Stimulated activated CD8-positive, alpha-beta memory T cell treated with anti-CD3 and anti-CD28 coated beads, Interleukin-7, amount 100 ng/mL, for 24 hours (primary cell): ENCODE results near the gene ZBTB44.
"Not testable (repeated sequence)": the region's sequence is repeated elsewhere in the genome, so short reads cannot be mapped to it uniquely, and the experiment has no call there.

Source experiments
- DNase-seq: peaks from one replicate; pipeline ENCODE4 v3.0.0-alpha.2; 2020; ENCODE audit warnings: low read depth

Gene ZBTB44

GRCh38 chr11:130198292-130198691 lies 116.4 kb downstream of the ZBTB44 start:
- no peak for DNase-seq

DNA sequence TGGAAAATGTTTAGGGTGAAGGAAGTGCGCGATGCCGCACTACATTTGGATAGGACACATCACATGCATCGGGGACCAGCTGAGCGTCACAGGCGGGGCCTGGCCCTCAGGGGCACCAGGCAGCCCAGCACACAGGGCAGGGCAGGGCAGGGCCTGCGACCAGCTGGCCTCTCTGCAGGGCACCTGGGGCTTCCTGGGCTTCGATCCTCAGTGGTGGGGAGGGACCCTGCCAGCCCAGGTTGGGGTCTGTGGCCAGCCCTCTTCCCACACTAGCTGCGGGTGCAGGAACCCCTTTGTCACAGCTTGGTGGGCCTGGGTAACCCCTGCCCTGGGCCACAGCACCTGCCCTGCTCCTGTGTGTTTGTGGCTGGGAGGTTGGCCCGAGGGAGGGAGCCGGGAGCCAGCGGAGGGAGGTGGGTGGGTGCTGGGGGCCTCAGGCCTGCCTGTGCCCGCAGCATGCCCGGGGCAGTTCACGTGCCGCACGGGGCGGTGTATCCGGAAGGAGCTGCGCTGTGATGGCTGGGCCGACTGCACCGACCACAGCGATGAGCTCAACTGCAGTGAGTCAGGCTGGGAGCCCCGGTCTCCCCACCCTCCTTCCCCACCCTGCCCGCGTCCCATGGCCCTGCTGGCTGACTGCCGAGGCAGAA lies 117.2 kb downstream of the ZBTB44 start:
- DNase-seq = no peak

GRCh38 chr11:130194241-130195023 lies 120.3 kb downstream of the ZBTB44 start:
- DNase-seq = no peak

- DNase-seq = not testable (repeated sequence)
These were observed 121.2 kb downstream of the ZBTB44 start for GRCh38 chr11:130193551-130193950.

DNA sequence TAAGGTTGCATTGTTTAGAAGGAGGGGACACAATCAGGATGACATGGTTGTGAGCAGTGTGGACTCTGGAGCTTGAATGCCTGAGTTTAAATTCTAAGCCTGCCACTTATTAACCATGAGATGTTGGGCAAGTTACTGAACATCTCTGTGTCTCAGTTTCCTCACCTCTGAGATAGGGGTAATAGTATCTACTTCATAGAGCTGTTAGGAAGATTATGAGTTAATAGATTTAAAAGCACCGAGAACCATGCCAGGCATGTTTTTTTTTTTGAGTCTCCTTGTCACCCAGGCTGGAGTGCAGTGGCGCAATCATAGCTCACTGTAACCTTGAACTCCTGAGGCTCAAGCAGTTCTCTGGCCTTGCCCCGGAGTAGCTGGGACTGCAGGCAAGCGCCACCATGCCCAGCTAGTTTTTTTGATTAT lies 121.9 kb downstream of the ZBTB44 start:
- DNase-seq = no peak

- no peak for DNase-seq
These were observed 122.8 kb downstream of the ZBTB44 start for GRCh38 chr11:130191896-130192295.

GRCh38 chr11:130190371-130190881 lies 124.3 kb downstream of the ZBTB44 start:
- no peak for DNase-seq

DNA sequence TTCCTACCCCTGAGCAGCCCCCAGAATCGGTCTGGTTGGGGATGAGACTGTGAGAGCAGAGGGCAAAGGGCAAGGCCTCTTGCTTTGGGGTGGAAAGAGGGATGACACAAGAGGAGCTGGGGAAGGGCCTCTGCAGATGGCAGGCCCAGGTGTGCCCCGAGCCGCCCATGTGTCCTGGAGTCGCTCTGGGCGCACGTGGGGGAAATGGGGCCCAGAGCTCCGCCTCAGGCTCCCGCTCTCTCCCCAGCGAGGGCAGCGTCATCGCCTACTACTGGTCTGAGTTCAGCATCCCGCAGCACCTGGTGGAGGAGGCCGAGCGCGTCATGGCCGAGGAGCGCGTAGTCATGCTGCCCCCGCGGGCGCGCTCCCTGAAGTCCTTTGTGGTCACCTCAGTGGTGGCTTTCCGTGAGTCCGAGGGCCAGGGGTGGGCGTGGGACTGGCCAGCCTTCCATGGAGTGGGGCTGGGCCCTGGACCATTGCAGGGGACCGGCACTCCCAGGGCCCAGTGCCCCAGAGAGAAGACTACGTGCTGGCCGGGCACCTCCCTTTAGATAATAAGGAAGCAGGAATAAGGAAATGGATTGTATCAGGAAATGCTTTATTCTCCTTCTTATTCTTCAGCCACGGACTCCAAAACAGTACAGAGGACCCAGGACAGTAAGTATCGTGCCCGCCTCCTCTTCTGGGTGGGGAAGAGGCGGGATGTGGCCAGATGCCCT lies 125.1 kb downstream of the ZBTB44 start:
- DNase-seq = no peak

- DNase-seq = no peak
These were observed 126.0 kb downstream of the ZBTB44 start for GRCh38 chr11:130188585-130189347.

DNA sequence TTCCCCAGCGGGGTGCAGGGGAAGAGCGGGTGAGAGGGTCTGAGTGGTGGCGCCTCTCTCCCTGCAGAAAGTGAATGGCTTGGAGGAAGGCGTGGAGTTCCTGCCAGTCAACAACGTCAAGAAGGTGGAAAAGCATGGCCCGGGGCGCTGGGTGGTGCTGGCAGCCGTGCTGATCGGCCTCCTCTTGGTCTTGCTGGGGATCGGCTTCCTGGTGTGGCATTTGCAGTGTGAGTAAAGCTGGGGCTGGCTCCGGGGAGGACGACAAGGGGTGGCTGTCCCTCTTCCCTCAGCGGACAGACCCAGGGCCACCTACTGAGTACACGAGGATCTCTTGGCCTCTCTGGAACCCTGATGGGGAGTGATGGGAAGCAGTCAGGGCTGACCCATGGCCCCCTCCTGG lies 126.7 kb downstream of the ZBTB44 start:
- DNase-seq = no peak

DNA sequence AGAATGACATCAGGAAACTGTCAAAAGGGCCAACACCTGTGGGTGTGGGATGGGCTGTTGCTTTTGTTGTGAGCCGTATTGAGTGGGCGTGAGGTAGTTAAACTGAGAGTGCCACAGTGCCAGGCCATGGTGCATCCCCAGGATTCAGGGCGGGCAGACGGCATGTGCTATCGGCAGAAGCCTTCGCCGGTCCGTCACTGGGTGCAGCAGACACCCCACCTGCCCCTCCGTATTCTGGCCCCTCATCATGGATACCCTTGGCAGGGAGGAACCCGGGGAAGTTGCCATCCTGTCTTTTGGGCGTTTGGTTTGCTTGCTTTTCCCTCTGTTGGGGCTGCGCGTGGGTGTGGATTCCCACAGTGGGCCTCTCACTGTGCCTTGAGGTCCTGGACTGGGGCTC lies 127.6 kb downstream of the ZBTB44 start:
- DNase-seq = no peak

DNA sequence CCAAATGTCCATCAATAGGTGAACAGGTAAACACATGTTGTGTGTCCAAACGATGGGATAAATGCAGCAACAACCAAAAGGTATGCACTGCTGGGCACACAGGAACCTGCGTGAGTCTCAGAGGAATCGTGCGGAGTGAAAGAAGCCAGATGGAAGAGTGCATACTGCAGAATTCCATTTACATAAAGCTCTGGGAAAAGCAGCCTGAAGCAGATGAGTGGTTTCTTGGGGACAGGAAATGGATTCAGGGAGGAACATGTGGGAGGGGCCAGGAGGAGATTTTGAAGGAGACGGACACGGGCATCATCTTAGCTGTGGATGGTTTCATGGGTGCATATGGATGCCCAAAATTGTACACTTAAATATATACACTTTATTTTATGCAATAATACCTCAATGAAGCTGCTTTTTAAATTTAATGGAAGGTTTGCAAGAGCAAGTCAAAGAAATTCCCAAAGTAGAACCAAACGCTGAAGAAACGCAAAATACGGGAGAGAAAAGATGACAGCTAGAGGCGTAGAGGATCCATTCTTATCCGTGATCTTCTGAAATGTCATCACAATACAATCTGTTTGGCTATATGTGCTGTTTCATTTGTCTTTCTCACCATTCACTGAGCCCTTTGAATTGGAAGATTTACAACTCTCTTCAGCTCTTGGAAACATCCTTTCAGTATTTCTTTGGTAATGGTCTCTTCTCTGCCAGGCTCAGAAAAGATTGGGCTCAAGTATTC lies 130.7 kb downstream of the ZBTB44 start:
- DNase-seq = no peak

DNA sequence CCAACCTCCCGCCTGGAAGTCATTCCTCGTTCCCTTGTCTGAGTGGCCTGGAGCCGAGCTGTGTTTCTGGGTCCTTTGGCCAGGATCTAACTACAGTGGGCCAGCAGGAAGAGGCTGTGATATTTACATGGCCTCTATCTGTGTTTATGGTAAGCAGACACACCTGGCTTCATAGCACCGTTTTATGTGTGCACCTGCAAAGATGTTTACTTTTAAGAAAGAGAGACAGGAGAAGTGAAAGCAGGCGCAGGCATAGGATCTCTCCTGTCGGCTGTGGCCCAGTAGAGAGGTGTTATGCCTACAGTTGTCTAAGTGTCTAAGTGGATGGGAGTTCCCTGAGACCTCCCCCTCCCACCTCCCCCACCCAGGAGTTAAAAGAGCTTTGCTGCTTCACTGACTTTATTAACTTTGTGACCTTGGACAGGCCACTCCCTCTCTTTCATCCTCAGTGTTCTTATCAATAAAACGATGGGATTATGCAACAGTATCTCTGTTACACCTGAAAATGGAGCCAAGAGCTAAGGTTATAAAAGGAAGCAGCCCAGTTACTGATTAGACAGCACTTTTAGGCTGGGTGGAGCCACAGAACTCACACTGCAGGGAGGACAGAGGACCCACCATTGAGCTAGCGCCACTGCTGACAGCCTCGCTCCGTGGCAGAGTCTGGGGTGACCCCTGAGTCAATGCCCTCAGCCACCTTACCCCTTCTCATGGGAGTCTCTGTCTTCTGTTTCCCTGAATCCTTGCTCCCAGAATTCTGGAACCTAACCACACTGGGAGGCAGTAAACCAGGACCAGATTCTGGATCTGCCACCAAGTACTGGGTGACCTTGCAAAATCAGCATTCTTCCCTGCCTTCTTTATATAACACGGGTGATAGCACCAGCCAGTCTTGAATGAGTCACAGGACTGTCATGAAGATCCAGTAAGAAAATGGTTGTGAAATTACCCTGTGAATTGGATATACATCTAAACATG lies 133.1 kb downstream of the ZBTB44 start:
- no peak for DNase-seq

DNA sequence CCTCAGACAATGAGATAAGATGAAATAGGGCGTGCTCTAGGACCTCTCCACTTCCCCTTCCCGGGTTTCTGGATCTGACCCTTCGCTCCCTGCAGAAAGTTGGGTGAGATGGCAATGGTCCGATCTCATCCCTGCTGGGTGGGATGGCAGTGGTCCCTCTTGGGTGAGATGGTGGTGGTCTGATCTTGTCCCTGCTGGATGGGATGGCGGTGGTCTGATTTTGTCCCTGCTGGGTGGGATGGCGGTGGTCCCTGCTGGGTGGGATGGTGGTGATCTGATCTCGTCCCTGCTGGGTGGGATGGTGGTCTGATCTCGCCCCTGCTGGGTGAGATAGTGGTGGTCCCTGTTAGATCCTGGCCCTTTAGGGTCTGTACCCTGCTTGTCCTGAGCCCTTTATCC lies 133.8 kb downstream of the ZBTB44 start:
- no peak for DNase-seq

DNA sequence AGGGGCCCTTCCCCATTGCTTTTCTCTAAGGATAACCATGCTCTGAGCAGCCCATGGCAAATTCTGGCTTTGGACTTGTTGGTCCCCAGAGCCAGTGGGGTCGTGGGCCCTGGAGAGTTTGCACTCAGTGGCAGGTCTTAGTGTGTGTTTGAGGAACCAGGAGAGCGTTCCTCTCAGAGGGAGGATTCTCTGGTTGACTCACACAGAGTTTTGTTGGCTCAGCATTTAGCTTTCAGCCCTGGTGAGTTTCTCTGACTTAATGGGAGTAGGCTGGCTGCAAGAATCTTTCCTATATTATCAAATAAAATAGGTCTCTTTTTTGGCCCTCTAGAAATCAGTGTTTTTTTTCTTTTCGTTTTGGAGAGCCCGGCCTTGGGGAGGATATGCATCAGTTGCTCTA lies 134.2 kb downstream of the ZBTB44 start:
- no peak for DNase-seq

- no peak for DNase-seq
These were observed 135.1 kb downstream of the ZBTB44 start for GRCh38 chr11:130179396-130180306.

- no peak for DNase-seq
These were observed 136.0 kb downstream of the ZBTB44 start for GRCh38 chr11:130178441-130179339.

DNA sequence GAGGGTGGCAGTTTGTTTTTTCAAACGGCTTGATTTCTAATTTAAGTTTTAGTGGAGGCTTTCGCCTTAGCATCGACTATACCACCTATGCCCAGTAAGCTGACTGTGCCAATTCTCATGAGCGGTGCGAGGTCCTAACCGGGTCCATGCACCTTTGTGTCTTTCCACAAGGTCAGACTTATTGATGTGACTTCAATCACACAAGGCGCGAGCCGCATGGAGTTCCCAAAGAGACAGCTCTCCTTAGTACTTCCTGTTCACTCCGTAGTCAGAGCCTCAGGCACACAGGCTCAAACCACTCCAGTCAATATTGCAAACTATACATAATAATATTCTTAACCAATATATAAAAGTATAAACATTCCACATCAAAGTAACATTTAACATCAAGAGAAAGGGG lies 136.9 kb downstream of the ZBTB44 start:
- no peak for DNase-seq
